DOHH2 (cell line): Measurements from ENCODE around the gene NFATC4.

Experiments used
- H3F3A ChIP-seq: fragments of 200-600 bp; sonication (generic), shearing (Covaris generic); 2 replicates; pipeline ENCODE4 v1.6.0; 2016; ENCODE audit warnings: antibody characterized with exemption, mild to moderate bottlenecking; ENCODE audit not compliant: control insufficient read depth, insufficient read depth
- H3K27ac ChIP-seq: fragments of 200-600 bp; sonication (generic); 2 replicates; pipeline ENCODE4 v1.5.1; 2014; ENCODE audit warnings: low read depth, mild to moderate bottlenecking, low read length, moderate library complexity
- H3K27me3 ChIP-seq: fragments of 200-600 bp; sonication (generic); 2 replicates; pipeline ENCODE4 v1.6.1; 2014; ENCODE audit warnings: mild to moderate bottlenecking, low read length, mixed read lengths; ENCODE audit not compliant: control insufficient read depth
- H3K36me3 ChIP-seq: fragments of 200-600 bp; sonication (generic); 2 replicates; pipeline ENCODE4 v1.6.1; 2014; ENCODE audit warnings: mild to moderate bottlenecking, low read length, moderate library complexity, mixed read lengths; ENCODE audit not compliant: control insufficient read depth
- H3K4me1 ChIP-seq: fragments of 200-600 bp; sonication (generic); 2 replicates; pipeline ENCODE4 v1.6.1; 2014; ENCODE audit warnings: mild to moderate bottlenecking, low read length, mixed read lengths; ENCODE audit not compliant: control insufficient read depth
- H3K4me2 ChIP-seq: fragments of 200-600 bp; sonication (generic); 2 replicates; pipeline ENCODE4 v1.6.0; 2014; ENCODE audit warnings: mild to moderate bottlenecking, low read length, moderate library complexity
- H3K4me3 ChIP-seq: fragments of 200-600 bp; sonication (generic); 2 replicates; pipeline ENCODE4 v1.5.1; 2014; ENCODE audit warnings: mild to moderate bottlenecking, low read length, mixed read lengths
- H3K79me2 ChIP-seq: fragments of 200-600 bp; sonication (generic); 2 replicates; pipeline ENCODE4 v1.6.1; 2014; ENCODE audit warnings: mild to moderate bottlenecking, low read length, mixed read lengths; ENCODE audit not compliant: control insufficient read depth
- H3K9me2 ChIP-seq: fragments of 200-600 bp; sonication (generic); replicated peaks from 2 replicates; pipeline ENCODE4 v1.6.1; 2014; ENCODE audit warnings: mild to moderate bottlenecking, low read length, mixed read lengths; ENCODE audit not compliant: control insufficient read depth
- H3K9me3 ChIP-seq: fragments of 200-600 bp; sonication (generic); 2 replicates; pipeline ENCODE4 v1.6.1; 2014; ENCODE audit warnings: antibody characterized with exemption, low read length, mixed read lengths; ENCODE audit not compliant: control insufficient read depth, insufficient read depth
- H4K20me1 ChIP-seq: fragments of 200-600 bp; sonication (generic); 2 replicates; pipeline ENCODE4 v1.6.0; 2014; ENCODE audit warnings: low read depth, mild to moderate bottlenecking, antibody characterized with exemption, low read length, moderate library complexity; ENCODE audit not compliant: control insufficient read depth, insufficient read depth
- EZH2phosphoT487 ChIP-seq: fragments of 200-600 bp; sonication (generic); IDR thresholded peaks from 2 replicates; pipeline ENCODE4 v1.6.1; 2017; ENCODE audit warnings: borderline replicate concordance, mild to moderate bottlenecking, antibody characterized with exemption, low read length, moderate library complexity, mixed read lengths
- TF ChIP-seq, protein P1 (sequence below): fragments of 200-600 bp; sonication (generic); IDR thresholded peaks from one replicate; pipeline ENCODE4 v1.5.1; 2014; ENCODE audit warnings: antibody characterized with exemption, mild to moderate bottlenecking, low read depth, low read length; ENCODE audit not compliant: poor library complexity, severe bottlenecking

NFATC4 gene

DNA sequence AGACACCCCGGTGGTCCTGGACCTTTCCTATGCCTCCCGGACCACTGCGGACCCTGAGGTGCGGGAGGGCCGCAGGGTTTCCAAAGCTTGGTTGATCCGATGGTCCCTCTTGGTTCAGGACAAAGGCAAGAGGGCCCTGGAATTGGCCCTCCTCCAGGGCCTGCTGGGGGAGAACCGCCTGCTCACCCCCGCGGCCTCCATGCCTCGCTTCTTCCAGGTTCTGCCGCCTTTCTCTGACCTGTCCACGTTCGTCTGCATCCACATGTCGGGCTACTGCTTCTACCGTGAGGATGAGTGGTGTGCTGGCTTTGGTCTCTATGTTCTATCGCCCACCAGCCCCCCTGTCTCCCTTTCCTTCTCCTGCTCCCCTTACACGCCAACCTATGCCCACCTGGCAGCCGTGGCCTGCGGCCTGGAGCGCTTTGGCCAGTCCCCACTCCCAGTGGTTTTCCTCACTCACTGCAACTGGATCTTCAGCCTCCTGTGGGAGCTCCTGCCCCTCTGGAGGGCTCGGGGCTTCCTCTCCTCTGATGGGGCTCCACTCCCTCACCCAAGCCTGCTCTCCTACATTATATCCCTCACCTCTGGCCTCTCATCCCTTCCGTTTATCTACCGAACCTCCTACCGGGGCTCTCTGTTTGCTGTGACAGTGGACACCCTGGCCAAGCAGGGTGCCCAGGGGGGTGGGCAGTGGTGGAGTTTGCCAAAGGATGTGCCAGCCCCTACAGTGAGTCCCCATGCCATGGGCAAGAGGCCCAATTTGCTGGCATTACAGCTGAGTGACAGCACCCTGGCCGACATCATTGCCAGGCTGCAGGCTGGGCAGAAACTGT is 47.7 kb downstream of the NFATC4 start:
- TF ChIP-seq EZH2phosphoT487: no peak
- TF ChIP-seq, protein P1, sequence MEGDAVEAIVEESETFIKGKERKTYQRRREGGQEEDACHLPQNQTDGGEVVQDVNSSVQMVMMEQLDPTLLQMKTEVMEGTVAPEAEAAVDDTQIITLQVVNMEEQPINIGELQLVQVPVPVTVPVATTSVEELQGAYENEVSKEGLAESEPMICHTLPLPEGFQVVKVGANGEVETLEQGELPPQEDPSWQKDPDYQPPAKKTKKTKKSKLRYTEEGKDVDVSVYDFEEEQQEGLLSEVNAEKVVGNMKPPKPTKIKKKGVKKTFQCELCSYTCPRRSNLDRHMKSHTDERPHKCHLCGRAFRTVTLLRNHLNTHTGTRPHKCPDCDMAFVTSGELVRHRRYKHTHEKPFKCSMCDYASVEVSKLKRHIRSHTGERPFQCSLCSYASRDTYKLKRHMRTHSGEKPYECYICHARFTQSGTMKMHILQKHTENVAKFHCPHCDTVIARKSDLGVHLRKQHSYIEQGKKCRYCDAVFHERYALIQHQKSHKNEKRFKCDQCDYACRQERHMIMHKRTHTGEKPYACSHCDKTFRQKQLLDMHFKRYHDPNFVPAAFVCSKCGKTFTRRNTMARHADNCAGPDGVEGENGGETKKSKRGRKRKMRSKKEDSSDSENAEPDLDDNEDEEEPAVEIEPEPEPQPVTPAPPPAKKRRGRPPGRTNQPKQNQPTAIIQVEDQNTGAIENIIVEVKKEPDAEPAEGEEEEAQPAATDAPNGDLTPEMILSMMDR: no peak
- H3K79me2 ChIP-seq: no peaks in the 10 kb centered on the region
- H3K4me2 ChIP-seq: no peak overlapping the region
- H3K27me3 ChIP-seq: 0 out of 2 replicates have a peak, but pooled peaks cover 2% of the 10 kb centered on the region
- no peak overlapping the region for H3K4me3 ChIP-seq
- H3K27ac ChIP-seq: no peak overlapping the region
- no peaks in the 10 kb centered on the region for H3F3A ChIP-seq
- H3K36me3 ChIP-seq: no peaks in the 10 kb centered on the region
- H3K4me1 ChIP-seq: no peaks in the 10 kb centered on the region
- H3K9me2 ChIP-seq: no peaks in the 10 kb centered on the region
- H3K9me3 ChIP-seq: no peaks in the 10 kb centered on the region
- H4K20me1 ChIP-seq: no peaks in the 10 kb centered on the region

DNA sequence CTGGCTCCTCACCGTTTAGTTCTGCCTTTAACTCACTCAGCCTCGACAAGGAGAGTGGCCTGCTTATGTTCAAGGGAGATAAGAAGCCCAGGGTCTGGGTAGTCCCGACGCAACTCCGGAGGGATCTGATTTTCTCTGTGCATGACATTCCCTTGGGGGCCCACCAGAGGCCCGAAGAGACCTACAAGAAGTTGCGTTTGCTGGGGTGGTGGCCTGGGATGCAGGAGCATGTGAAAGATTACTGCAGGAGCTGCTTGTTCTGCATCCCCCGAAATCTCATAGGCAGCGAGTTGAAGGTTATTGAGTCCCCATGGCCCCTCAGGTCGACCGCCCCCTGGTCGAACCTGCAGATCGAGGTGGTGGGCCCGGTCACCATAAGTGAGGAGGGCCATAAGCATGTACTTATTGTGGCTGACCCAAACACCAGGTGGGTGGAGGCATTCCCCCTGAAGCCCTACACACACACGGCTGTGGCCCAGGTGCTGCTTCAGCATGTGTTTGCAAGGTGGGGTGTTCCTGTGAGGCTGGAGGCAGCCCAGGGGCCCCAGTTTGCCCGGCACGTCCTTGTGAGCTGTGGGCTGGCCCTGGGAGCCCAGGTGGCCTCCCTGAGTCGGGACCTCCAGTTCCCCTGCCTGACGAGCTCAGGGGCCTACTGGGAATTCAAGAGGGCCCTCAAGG is 48.4 kb downstream of the NFATC4 start:
- Histone ChIP-seq H3K27ac (no peak overlapping the region), H3K9me3 (no peaks in the 10 kb centered on the region), H3K4me2 (no peak overlapping the region), H3F3A (no peaks in the 10 kb centered on the region), H3K4me3 (no peak overlapping the region), H3K36me3 (no peaks in the 10 kb centered on the region), H3K4me1 (no peaks in the 10 kb centered on the region), H3K27me3 (0 out of 2 replicates have a peak, but pooled peaks cover 2% of the 10 kb centered on the region), H3K79me2 (no peaks in the 10 kb centered on the region), H3K9me2 (no peaks in the 10 kb centered on the region), H4K20me1 (no peaks in the 10 kb centered on the region)
- TF ChIP-seq, protein P1: no peak

DNA sequence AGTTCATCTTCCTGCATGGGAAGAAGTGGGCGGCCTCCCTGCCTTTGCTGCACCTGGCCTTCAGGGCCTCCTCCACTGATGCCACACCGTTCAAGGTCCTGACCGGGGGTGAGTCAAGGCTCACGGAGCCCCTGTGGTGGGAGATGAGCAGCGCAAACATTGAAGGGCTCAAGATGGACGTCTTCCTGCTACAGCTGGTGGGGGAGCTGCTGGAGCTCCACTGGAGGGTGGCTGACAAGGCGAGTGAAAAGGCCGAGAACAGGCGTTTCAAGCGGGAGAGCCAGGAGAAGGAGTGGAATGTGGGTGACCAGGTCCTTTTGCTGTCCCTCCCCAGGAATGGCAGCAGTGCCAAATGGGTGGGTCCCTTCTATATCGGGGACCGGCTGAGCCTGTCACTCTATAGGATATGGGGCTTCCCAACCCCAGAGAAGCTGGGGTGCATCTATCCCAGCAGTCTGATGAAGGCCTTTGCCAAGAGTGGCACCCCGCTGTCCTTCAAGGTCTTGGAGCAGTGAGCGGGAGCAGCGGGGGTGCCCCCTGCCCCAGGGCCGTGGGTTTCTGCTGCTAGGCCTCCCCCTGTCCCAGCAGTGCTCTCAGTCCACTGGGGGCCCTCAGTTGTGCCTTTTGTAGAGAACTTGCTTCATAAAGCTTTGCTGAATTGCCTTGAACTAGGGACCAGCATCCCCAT is 49.1 kb downstream of the NFATC4 start:
- H4K20me1 ChIP-seq: no peaks in the 10 kb centered on the region
- H3K36me3 ChIP-seq: no peaks in the 10 kb centered on the region
- no peak overlapping the region for H3K4me2 ChIP-seq
- H3K79me2 ChIP-seq: no peaks in the 10 kb centered on the region
- H3F3A ChIP-seq: no peaks in the 10 kb centered on the region
- H3K9me2 ChIP-seq: no peaks in the 10 kb centered on the region
- H3K4me1 ChIP-seq: no peaks in the 10 kb centered on the region
- H3K27me3 ChIP-seq: 0 out of 2 replicates have a peak, but pooled peaks cover 2% of the 10 kb centered on the region
- no peak overlapping the region for H3K27ac ChIP-seq
- no peak overlapping the region for H3K4me3 ChIP-seq
- H3K9me3 ChIP-seq: no peaks in the 10 kb centered on the region
- TF ChIP-seq, protein P1: no peak
- no peak for TF ChIP-seq EZH2phosphoT487
